ENCODE data around the gene RAB32. TPM values are rescaled to one million over a fixed set of nuclear protein-coding genes. Genes with fewer than 3 reads are reported as not detected.

RAB32 gene
- total RNA-seq = 1 to 10 TPM; 1.2 to 4.3 (median 3.2) TPM

DNA sequence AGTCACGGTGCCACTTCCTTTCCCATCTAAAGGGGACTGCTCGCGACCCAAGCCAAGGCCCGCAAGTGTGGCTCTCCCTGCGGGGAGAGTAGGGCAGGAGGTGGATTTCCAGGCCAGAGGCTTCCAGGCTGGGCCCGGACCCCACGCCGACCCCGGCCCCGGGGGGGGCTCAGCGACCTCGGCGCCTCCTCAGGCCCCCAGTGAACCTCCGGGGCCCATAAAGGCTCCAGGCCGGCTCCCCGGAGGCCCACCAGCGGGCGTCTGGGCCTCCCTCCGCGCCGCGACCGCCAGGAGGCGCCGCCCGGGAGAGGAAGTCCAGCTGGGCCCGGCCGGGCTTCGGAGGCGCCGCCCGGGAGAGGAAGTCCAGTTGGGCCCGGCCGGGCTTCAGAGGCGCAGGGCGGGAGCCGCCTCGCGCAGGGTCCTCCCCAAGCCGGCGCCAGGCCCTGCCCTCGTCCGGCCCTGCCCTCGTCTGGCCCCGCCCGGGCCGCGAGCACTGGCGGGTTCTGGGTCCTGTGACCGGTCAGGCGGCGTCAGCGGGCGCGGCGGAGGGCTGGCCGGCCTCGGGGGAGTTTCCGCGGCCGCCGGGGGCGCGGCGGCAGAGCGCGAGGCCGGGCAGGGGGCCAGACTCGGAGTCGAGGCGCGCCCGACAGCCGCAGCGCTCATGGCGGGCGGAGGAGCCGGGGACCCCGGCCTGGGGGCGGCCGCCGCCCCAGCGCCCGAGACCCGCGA lies at the start of gene RAB32:
RAB32 (plus strand) TSS at position 623 of the 729 bp plus-strand sequence; CDS start at position 662, 39 bp downstream.
- H3K4me3 ChIP-seq = peak within 1 kb of the TSS; percentile 61 to 70 (median 67)
- peaks cover 3 to 5% of the 10 kb centered on the region in 2 donors for H3K4me1 ChIP-seq
- peak; percentile 67 to 85 for TF ChIP-seq POLR2A (IDR thresholded peaks at IDR 0.05)
- TF ChIP-seq, protein P1, sequence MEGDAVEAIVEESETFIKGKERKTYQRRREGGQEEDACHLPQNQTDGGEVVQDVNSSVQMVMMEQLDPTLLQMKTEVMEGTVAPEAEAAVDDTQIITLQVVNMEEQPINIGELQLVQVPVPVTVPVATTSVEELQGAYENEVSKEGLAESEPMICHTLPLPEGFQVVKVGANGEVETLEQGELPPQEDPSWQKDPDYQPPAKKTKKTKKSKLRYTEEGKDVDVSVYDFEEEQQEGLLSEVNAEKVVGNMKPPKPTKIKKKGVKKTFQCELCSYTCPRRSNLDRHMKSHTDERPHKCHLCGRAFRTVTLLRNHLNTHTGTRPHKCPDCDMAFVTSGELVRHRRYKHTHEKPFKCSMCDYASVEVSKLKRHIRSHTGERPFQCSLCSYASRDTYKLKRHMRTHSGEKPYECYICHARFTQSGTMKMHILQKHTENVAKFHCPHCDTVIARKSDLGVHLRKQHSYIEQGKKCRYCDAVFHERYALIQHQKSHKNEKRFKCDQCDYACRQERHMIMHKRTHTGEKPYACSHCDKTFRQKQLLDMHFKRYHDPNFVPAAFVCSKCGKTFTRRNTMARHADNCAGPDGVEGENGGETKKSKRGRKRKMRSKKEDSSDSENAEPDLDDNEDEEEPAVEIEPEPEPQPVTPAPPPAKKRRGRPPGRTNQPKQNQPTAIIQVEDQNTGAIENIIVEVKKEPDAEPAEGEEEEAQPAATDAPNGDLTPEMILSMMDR (IDR thresholded peaks at IDR 0.05 in 4 of 5, conservative IDR thresholded peaks at IDR 0.05 in 1 of 5) = peak; percentile 30 to 70 (median 53)
- no peaks in the 10 kb centered on the region for H3K9me3 ChIP-seq
- H3K27me3 ChIP-seq = no peaks in the 10 kb centered on the region
- no peaks in the 10 kb centered on the region for H3K36me3 ChIP-seq
- peak within 1 kb of the TSS; percentile 81 to 89 (median 84) for H3K27ac ChIP-seq
- ATAC-seq = peak; percentile 70 to 76
- in situ Hi-C loops (cut with MboI; ENCODE audit: low sequenced_read_pairs in 4 of 4) = loop anchor here in 1 of 4 donors (25.0 kb wide), 1 partner anchor 581 kb away; the partner anchor contains the start of gene SHPRH
- DNase-seq = peak; percentile 72 to 80
- intact Hi-C loops (cut with DNase I; ENCODE audit: low total_unique reads) = loop anchor here (5.0 to 10.0 kb wide), 4 partner anchors 161 to 806 kb away; partner anchors contain the start of genes EPM2A, FBXO30 and SHPRH

- no peak overlapping the region for H3K27ac ChIP-seq
- in situ Hi-C loops (cut with MboI; ENCODE audit: low sequenced_read_pairs in 4 of 4) (no loop called here), intact Hi-C loops (cut with DNase I; ENCODE audit: low total_unique reads) (no loop called here)
- DNase-seq (no peak), ATAC-seq (no peak)
- no peak overlapping the region for H3K4me3 ChIP-seq
- H3K27me3 ChIP-seq = no peaks in the 10 kb centered on the region
- H3K36me3 ChIP-seq = no peaks in the 10 kb centered on the region
- no peaks in the 10 kb centered on the region for H3K9me3 ChIP-seq
- TF ChIP-seq, protein P1 (IDR thresholded peaks at IDR 0.05 in 4 of 5, conservative IDR thresholded peaks at IDR 0.05 in 1 of 5) = no peak
- no peak for TF ChIP-seq POLR2A (IDR thresholded peaks at IDR 0.05)
- no peaks in the 10 kb centered on the region for H3K4me1 ChIP-seq
Measured at GRCh38 chr6:146498309-146498708, 45.3 kb upstream of the RAB32 start.

- no peak for ATAC-seq
- Histone ChIP-seq H3K9me3 (no peaks in the 10 kb centered on the region), H3K27me3 (no peaks in the 10 kb centered on the region), H3K36me3 (no peaks in the 10 kb centered on the region), H3K4me3 (no peak overlapping the region), H3K4me1 (no peaks in the 10 kb centered on the region), H3K27ac (no peak overlapping the region)
- intact Hi-C loops (cut with DNase I; ENCODE audit: low total_unique reads) = no loop called here
- TF ChIP-seq, protein P1 (IDR thresholded peaks at IDR 0.05 in 4 of 5, conservative IDR thresholded peaks at IDR 0.05 in 1 of 5) = no peak
- TF ChIP-seq POLR2A (IDR thresholded peaks at IDR 0.05) = no peak
- no peak for DNase-seq
- in situ Hi-C loops (cut with MboI; ENCODE audit: low sequenced_read_pairs in 4 of 4) = no loop called here
Measured at GRCh38 chr6:146503096-146503495, 40.5 kb upstream of the RAB32 start.

- Histone ChIP-seq H3K4me1 (no peaks in the 10 kb centered on the region), H3K27ac (no peak overlapping the region), H3K36me3 (no peaks in the 10 kb centered on the region), H3K27me3 (no peaks in the 10 kb centered on the region), H3K4me3 (no peak overlapping the region), H3K9me3 (no peaks in the 10 kb centered on the region)
- in situ Hi-C loops (cut with MboI; ENCODE audit: low sequenced_read_pairs in 4 of 4) = no loop called here
- DNase-seq = no peak
- ATAC-seq = no peak
- TF ChIP-seq, protein P1 (IDR thresholded peaks at IDR 0.05 in 4 of 5, conservative IDR thresholded peaks at IDR 0.05 in 1 of 5) = no peak
- no peak for TF ChIP-seq POLR2A (IDR thresholded peaks at IDR 0.05)
- intact Hi-C loops (cut with DNase I; ENCODE audit: low total_unique reads) = no loop called here
Measured at GRCh38 chr6:146515212-146515611, 28.4 kb upstream of the RAB32 start.
